Measurements from ENCODE around the gene SULT2B1.

DNA sequence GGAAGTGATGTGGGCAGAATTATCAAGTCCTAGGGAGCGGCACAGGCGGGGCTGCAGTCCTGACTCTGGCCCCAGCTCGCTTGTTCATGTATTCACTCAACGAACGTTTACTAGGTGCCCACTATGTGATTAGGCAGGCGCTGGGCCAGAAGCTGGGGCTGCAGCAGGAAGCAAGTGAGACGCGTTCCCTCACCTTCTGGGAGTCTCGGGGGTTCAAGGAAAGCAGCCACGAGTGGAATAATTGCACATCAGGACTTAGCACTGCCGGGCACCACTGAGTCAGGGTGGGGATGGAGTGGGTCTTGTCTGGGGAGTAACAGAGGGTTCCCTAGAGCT, 37.9 kb upstream of the SULT2B1 start:
- TF ChIP-seq TAF1 (IDR thresholded peaks at IDR 0.05; ENCODE audit: low read depth) (no peak), RAD21 (IDR thresholded peaks at IDR 0.05; ENCODE audit: low read depth) (no peak)
- TF ChIP-seq, protein P1, sequence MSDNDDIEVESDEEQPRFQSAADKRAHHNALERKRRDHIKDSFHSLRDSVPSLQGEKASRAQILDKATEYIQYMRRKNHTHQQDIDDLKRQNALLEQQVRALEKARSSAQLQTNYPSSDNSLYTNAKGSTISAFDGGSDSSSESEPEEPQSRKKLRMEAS (IDR thresholded peaks at IDR 0.05): no peak

Data from Ishikawa (cell line).